Fibroblast of peridontal ligament (primary cell): ENCODE data around the gene TUBA8.

Source experiments
- DNase-seq: peaks from one replicate; pipeline ENCODE4 v3.0.0-alpha.2; 2010; ENCODE audit errors: extremely low read depth

The TUBA8 gene

GRCh38 chr22:18077087-18077638, 33.4 kb upstream of the TUBA8 start:
- DNase-seq, result peak; percentile 9

GRCh38 chr22:18077639-18078328, 32.8 kb upstream of the TUBA8 start, which contains the start of gene PEX26:
Gene PEX26, plus strand, starts transcription at chr22:18077990. Its CDS starts 387 bp downstream, at chr22:18078377.
- DNase-seq, result peak; percentile 94

- peak; percentile 17 for DNase-seq
Measured at GRCh38 chr22:18078329-18079041, 32.1 kb upstream of the TUBA8 start.

- DNase-seq, result no peak
Measured at GRCh38 chr22:18079706-18080233, 30.8 kb upstream of the TUBA8 start.

- DNase-seq, result no peak
Measured at GRCh38 chr22:18081416-18081815, 29.2 kb upstream of the TUBA8 start.

- no peak for DNase-seq
Measured at GRCh38 chr22:18082467-18082866, 28.1 kb upstream of the TUBA8 start.

GRCh38 chr22:18083406-18083805, 27.2 kb upstream of the TUBA8 start:
- no peak for DNase-seq

GRCh38 chr22:18085188-18085587, 25.4 kb upstream of the TUBA8 start:
- DNase-seq, result no peak

GRCh38 chr22:18087350-18087855, 23.2 kb upstream of the TUBA8 start:
- no peak for DNase-seq

GRCh38 chr22:18088825-18089568, 21.6 kb upstream of the TUBA8 start:
- DNase-seq, result no peak

- DNase-seq, result no peak
Measured at GRCh38 chr22:18090286-18090685, 20.3 kb upstream of the TUBA8 start.

- DNase-seq, result peak; percentile 27
Measured at GRCh38 chr22:18091478-18091877, 19.1 kb upstream of the TUBA8 start.

- peak; percentile 72 for DNase-seq
Measured at GRCh38 chr22:18091916-18092526, 18.6 kb upstream of the TUBA8 start.

- DNase-seq, result no peak
Measured at GRCh38 chr22:18093661-18094060, 16.9 kb upstream of the TUBA8 start.

GRCh38 chr22:18095101-18095805, 15.4 kb upstream of the TUBA8 start:
- no peak for DNase-seq

- DNase-seq, result no peak
Measured at GRCh38 chr22:18096823-18097222, 13.8 kb upstream of the TUBA8 start.

- DNase-seq, result no peak
Measured at GRCh38 chr22:18100781-18101180, 9.8 kb upstream of the TUBA8 start.

GRCh38 chr22:18101536-18101935, 9.1 kb upstream of the TUBA8 start:
- no peak for DNase-seq

GRCh38 chr22:18103527-18104269, 6.9 kb upstream of the TUBA8 start:
- no peak for DNase-seq

GRCh38 chr22:18104566-18104965, 6.0 kb upstream of the TUBA8 start:
- peak; percentile 68 for DNase-seq
